Keratinocyte (primary cell): ENCODE results near the gene LSAMP. TPM values are rescaled to one million over a fixed set of nuclear protein-coding genes. Genes with fewer than 3 reads are reported as not detected.

Experiments
- DNase-seq: peaks from one replicate; pipeline ENCODE4 v3.0.0-alpha.2; 2011; ENCODE audit warnings: low read depth, missing footprints, low spot score
- FAIRE-seq: peaks from 2 replicates; lab custom pipeline; 2011; peaks lifted over from hg19 to GRCh38; lab: Jason Lieb, UNC
- H2AFZ ChIP-seq: 2 replicates; pipeline ENCODE4 v1.6.0; 2012; ENCODE audit warnings: low read length, control low read depth, inconsistent platforms; ENCODE audit not compliant: control insufficient read depth
- H3K27ac ChIP-seq: 2 replicates; pipeline ENCODE4 v1.5.1; 2011; ENCODE audit warnings: low read length; ENCODE audit not compliant: control insufficient read depth, insufficient read depth
- H3K27me3 ChIP-seq: 3 replicates; pipeline ENCODE4 v1.6.0; 2011; ENCODE audit warnings: low read length; ENCODE audit not compliant: control insufficient read depth, insufficient read depth; ENCODE audit errors: extremely low read depth
- H3K36me3 ChIP-seq, 2 experiments: 2 replicates in 1 of 2; 3 replicates in 1 of 2; pipeline ENCODE4 v1.5.1; 2011; ENCODE audit warnings: low read length in 2 of 2, mild to moderate bottlenecking in 1 of 2; ENCODE audit not compliant: control insufficient read depth in 2 of 2, insufficient read depth in 2 of 2; ENCODE audit errors: extremely low read depth in 1 of 2
- H3K4me1 ChIP-seq: 3 replicates; pipeline ENCODE4 v1.5.1; 2011; ENCODE audit warnings: low read length; ENCODE audit not compliant: control insufficient read depth, insufficient read depth; ENCODE audit errors: extremely low read depth
- H3K4me2 ChIP-seq: 3 replicates; pipeline ENCODE4 v1.6.0; 2011; ENCODE audit warnings: low read depth, low read length; ENCODE audit not compliant: control insufficient read depth, insufficient read depth; ENCODE audit errors: extremely low read depth
- H3K4me3 ChIP-seq, 3 experiments: fragments of 200-600 bp in 1 of 3; sonication (generic) in 1 of 3; 2 replicates in 2 of 3; 3 replicates in 1 of 3; pipeline ENCODE4 v1.5.1; 2011 to 2016; ENCODE audit warnings: low read length in 3 of 3, mild to moderate bottlenecking in 3 of 3, control low read depth in 2 of 3, inconsistent platforms in 1 of 3, low read depth in 1 of 3, mixed read lengths in 1 of 3, mixed run types in 1 of 3, moderate library complexity in 1 of 3; ENCODE audit not compliant: control insufficient read depth in 2 of 3, insufficient read depth in 2 of 3; ENCODE audit errors: extremely low read depth in 1 of 3
- H3K79me2 ChIP-seq: 2 replicates; pipeline ENCODE4 v1.6.0; 2012; ENCODE audit warnings: low read length; ENCODE audit not compliant: control insufficient read depth, insufficient read depth
- H3K9ac ChIP-seq: 3 replicates; pipeline ENCODE4 v1.6.0; 2011; ENCODE audit warnings: low read length; ENCODE audit not compliant: control insufficient read depth, insufficient read depth; ENCODE audit errors: extremely low read depth
- H3K9me1 ChIP-seq: 3 replicates; pipeline ENCODE4 v1.6.0; 2011; ENCODE audit warnings: low read length; ENCODE audit not compliant: control insufficient read depth, insufficient read depth; ENCODE audit errors: extremely low read depth
- H3K9me3 ChIP-seq: 2 replicates; pipeline ENCODE4 v1.5.1; 2012; ENCODE audit warnings: low read depth, low read length; ENCODE audit not compliant: control insufficient read depth
- H4K20me1 ChIP-seq: 3 replicates; pipeline ENCODE4 v1.6.0; 2011; ENCODE audit warnings: low read length; ENCODE audit not compliant: control insufficient read depth, insufficient read depth; ENCODE audit errors: extremely low read depth
- CTCF ChIP-seq, 3 experiments: IDR thresholded peaks in 1 of 3; conservative IDR thresholded peaks in 1 of 3; optimal IDR thresholded peaks in 1 of 3; 2 replicates in 2 of 3; 3 replicates in 1 of 3; pipeline versions ENCODE3 to v1.5.1; 2011; ENCODE audit warnings: low read length in 3 of 3, mild to moderate bottlenecking in 3 of 3, moderate library complexity in 2 of 3, control low read depth in 1 of 3, inconsistent platforms in 1 of 3; ENCODE audit not compliant: insufficient read depth in 2 of 3; ENCODE audit errors: extremely low read depth in 1 of 3
- EZH2 ChIP-seq: IDR thresholded peaks from one replicate; pipeline ENCODE4 v1.6.1; 2012; ENCODE audit warnings: inconsistent platforms, mild to moderate bottlenecking, low read length, moderate library complexity
- dilution Hi-C: fragments of 300-500 bp; cut with MboI; formaldehyde crosslinking; loops from one replicate; pipeline ENCODE4 v1.7.0; 2020; ENCODE audit warnings: low sequenced_read_pairs; ENCODE audit not compliant: extremely low pct_ligation_motif_present
- polyA plus RNA-seq, 5 experiments: library from polyadenylated mRNA; depleted of rRNA in 3 of 5; stranded (reverse) in 3 of 5; stranded (forward) in 1 of 5; unstranded in 1 of 5; fragments of >200 nt; gene quantifications; 1 replicate in 1 of 5; 2 replicates in 3 of 5; 3 replicates in 1 of 5; pipeline versions ENCODE4 v1.2.1 to v1.2.3, GENCODE V29; 2011 to 2012; ENCODE audit warnings: missing spikeins in 2 of 5, low read depth in 1 of 5, low replicate concordance in 1 of 5

The LSAMP gene
- polyA plus RNA-seq, 1 donor (not counting 4 experiments of a cell fraction or from before 2014, with no cell fraction given) = 0.12 TPM

DNA sequence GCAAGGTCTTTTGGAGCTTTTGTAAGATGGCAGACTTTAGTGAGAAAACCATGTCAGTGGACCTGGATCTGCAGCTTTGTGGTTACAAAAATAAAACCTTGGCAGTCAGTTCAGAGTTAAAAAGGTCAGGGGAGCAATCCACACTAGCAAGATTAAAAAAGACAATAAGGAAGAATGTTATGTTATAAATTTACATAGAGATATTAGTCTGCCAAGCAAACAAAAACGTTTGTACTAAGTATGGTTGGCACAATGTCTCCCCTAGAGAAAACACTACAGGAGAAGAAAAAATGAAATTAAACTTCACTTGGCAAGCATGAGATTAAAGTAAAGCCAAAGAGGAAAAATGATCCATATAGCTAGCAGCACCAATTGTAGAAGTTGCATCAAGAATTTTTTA is 205.0 kb downstream of the LSAMP start:
- Histone ChIP-seq H3K27me3 (no peaks in the 10 kb centered on the region), H3K36me3 (no peaks in the 10 kb centered on the region), H3K9ac (no peak overlapping the region), H2AFZ (no peak overlapping the region), H3K4me2 (no peak overlapping the region), H3K9me3 (no peaks in the 10 kb centered on the region), H3K9me1 (no peaks in the 10 kb centered on the region), H3K4me1 (no peaks in the 10 kb centered on the region), H4K20me1 (no peaks in the 10 kb centered on the region), H3K4me3 (no peak overlapping the region), H3K27ac (no peak overlapping the region), H3K79me2 (no peaks in the 10 kb centered on the region)
- TF ChIP-seq EZH2 = no peak
- DNase-seq = no peak
- dilution Hi-C loops = no loop called here
- no peak for FAIRE-seq

DNA sequence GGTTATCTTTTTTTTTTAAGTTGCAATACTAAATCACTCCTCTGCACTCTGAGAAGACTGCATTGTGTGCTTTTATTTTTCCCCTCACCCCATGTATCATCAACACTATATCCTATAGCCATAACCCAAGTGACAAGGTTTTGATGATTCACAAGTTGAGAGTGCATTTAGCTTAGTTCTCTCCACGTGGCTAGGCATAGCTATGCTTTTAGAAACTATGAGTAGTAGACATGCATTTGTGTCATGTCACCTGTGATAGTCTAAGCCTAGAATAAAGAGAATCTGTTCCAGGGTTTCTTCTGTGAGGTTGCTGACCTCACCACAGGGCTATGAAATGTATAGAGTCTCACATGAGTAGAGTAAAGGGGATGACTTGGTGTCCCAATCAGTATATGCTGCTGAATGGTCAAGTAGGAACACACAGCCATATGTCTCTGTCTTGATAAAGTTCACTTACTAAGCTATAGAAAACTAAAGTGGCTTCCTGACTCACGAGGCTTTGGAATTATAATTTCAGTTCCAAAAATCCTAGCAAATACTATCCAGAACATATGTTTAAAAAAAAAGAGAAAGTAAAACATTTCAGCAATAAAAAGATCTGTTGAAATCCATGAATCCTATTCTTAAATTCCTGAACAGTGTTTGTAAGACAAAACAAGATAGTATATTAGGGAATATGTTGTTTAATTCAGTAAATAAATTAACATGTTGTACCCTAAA is 206.3 kb downstream of the LSAMP start:
- no peak overlapping the region for H3K4me3 ChIP-seq
- TF ChIP-seq CTCF (optimal IDR thresholded peaks at IDR 0.05 in 1 of 3, IDR thresholded peaks at IDR 0.05 in 1 of 3, conservative IDR thresholded peaks at IDR 0.05 in 1 of 3; ENCODE audit: extremely low read depth in 1 of 3, insufficient read depth in 2 of 3, low read length in 3 of 3) (no peak), EZH2 (no peak)
- H3K36me3 ChIP-seq = no peaks in the 10 kb centered on the region
- no peaks in the 10 kb centered on the region for H3K79me2 ChIP-seq
- no peaks in the 10 kb centered on the region for H4K20me1 ChIP-seq
- no peaks in the 10 kb centered on the region for H3K27me3 ChIP-seq
- no peak for DNase-seq
- H3K9ac ChIP-seq = no peak overlapping the region
- no peak overlapping the region for H3K27ac ChIP-seq
- H2AFZ ChIP-seq = no peak overlapping the region
- H3K9me1 ChIP-seq = no peaks in the 10 kb centered on the region
- dilution Hi-C loops = no loop called here
- FAIRE-seq = no peak
- no peak overlapping the region for H3K4me2 ChIP-seq
- H3K9me3 ChIP-seq = no peaks in the 10 kb centered on the region
- no peaks in the 10 kb centered on the region for H3K4me1 ChIP-seq
